H1 (cell line): ENCODE data around the gene CUEDC1. TPM values are rescaled to one million over a fixed set of nuclear protein-coding genes. Genes with fewer than 3 reads are reported as not detected.
A peak's percentile ranks its signal among the peaks of the same experiment; 100 is the strongest.

Experiments
- CTCF ChIA-PET: fragments of 300-600 bp; sonication (Branson Sonifier 250); formaldehyde crosslinking; loops from one replicate; lab custom pipeline; 2021; ENCODE audit not compliant: partially characterized antibody; lab: Charles Lee
- POLR2A ChIA-PET: fragments of 300-600 bp; sonication (Branson Sonifier 250); formaldehyde crosslinking; loops from one replicate; lab custom pipeline; 2021; ENCODE audit warnings: inconsistent platforms; ENCODE audit not compliant: partially characterized antibody; lab: Charles Lee
- DNase-seq, 2 experiments: peaks; one replicate each; pipeline versions ENCODE4 v3.0.0 to v3.0.0-alpha.2; 2010 to 2022; ENCODE audit warnings: low spot score in 2 of 2, low read depth in 1 of 2, mixed read lengths in 1 of 2
- FAIRE-seq: peaks from 2 replicates; lab custom pipeline; 2011; peaks lifted over from hg19 to GRCh38; lab: Jason Lieb, UNC
- H2AFZ ChIP-seq: 2 replicates; pipeline ENCODE4 v1.8.1; 2012; ENCODE audit warnings: low read length, inconsistent platforms
- H2AK5ac ChIP-seq: 2 replicates; pipeline ENCODE4 v1.6.1; 2013; ENCODE audit warnings: low read depth, low read length
- H2BK120ac ChIP-seq: replicated peaks from 2 replicates; pipeline ENCODE3; 2013; ENCODE audit warnings: low read depth, low read length, inconsistent platforms
- H2BK12ac ChIP-seq: 2 replicates; pipeline ENCODE4 v1.6.1; 2013; ENCODE audit warnings: low read depth, low read length
- H2BK15ac ChIP-seq: 2 replicates; pipeline ENCODE4 v1.6.1; 2013; ENCODE audit warnings: low read length
- H2BK20ac ChIP-seq: 2 replicates; pipeline ENCODE4 v1.6.1; 2013; ENCODE audit warnings: low read length
- H2BK5ac ChIP-seq: 2 replicates; pipeline ENCODE4 v1.6.1; 2013; ENCODE audit warnings: low read depth, low read length
- H3K14ac ChIP-seq: 2 replicates; pipeline ENCODE4 v1.6.1; 2013; ENCODE audit warnings: inconsistent platforms; ENCODE audit not compliant: insufficient read length
- H3K18ac ChIP-seq: 2 replicates; pipeline ENCODE4 v1.6.1; 2013; ENCODE audit warnings: low read length; ENCODE audit errors: extremely low read depth
- H3K23ac ChIP-seq: 2 replicates; pipeline ENCODE4 v1.6.1; 2013; ENCODE audit warnings: inconsistent platforms; ENCODE audit not compliant: insufficient read length
- H3K23me2 ChIP-seq: 2 replicates; pipeline ENCODE4 v1.6.1; 2013; ENCODE audit warnings: low read depth, low read length
- H3K27ac ChIP-seq: 2 replicates; pipeline ENCODE4 v1.6.1; 2011; ENCODE audit warnings: low read depth, low read length, inconsistent platforms
- H3K27me3 ChIP-seq, 4 experiments: replicated peaks in 1 of 4; 1 replicate in 1 of 4; 2 replicates in 3 of 4; pipeline versions ENCODE4 v1.6.1 to v1.8.1; 2011 to 2013; ENCODE audit warnings: low read length in 3 of 4, mild to moderate bottlenecking in 3 of 4, inconsistent platforms in 2 of 4, mixed read lengths in 2 of 4, moderate library complexity in 1 of 4; ENCODE audit not compliant: control insufficient read depth in 3 of 4, insufficient read depth in 3 of 4; ENCODE audit errors: extremely low read depth in 1 of 4
- H3K36me3 ChIP-seq, 4 experiments: 2 replicates each; pipeline versions ENCODE4 v1.6.1 to v1.8.1; 2011 to 2013; ENCODE audit warnings: mild to moderate bottlenecking in 4 of 4, low read length in 3 of 4, moderate library complexity in 2 of 4, control low read depth in 1 of 4, inconsistent platforms in 1 of 4; ENCODE audit not compliant: insufficient read depth in 4 of 4, control insufficient read depth in 2 of 4
- H3K4ac ChIP-seq: replicated peaks from 2 replicates; pipeline ENCODE3; 2013; ENCODE audit warnings: low read length, low read depth, mixed read lengths, inconsistent platforms; ENCODE audit not compliant: insufficient read length
- H3K4me1 ChIP-seq, 4 experiments: replicated peaks in 1 of 4; 1 replicate in 1 of 4; 2 replicates in 3 of 4; pipeline versions ENCODE4 v1.6.1 to v1.8.1; 2011 to 2013; ENCODE audit warnings: low read length in 3 of 4, inconsistent platforms in 2 of 4, mixed read lengths in 1 of 4; ENCODE audit not compliant: insufficient read depth in 4 of 4, control insufficient read depth in 3 of 4
- H3K4me2 ChIP-seq, 2 experiments: 2 replicates each; pipeline versions ENCODE4 v1.6.1 to v1.8.1; 2011 to 2013; ENCODE audit warnings: low read depth in 2 of 2, low read length in 2 of 2, control low read depth in 1 of 2, inconsistent platforms in 1 of 2, mild to moderate bottlenecking in 1 of 2; ENCODE audit not compliant: insufficient read depth in 1 of 2
- H3K4me3 ChIP-seq, 4 experiments: fragments of 200-600, 300-600 bp in 1 of 4; sonication (generic), shearing (Covaris generic), sonication (Bioruptor Twin) in 1 of 4; 2 replicates each; pipeline versions ENCODE4 v1.5.1 to v1.8.1; 2011 to 2016; ENCODE audit warnings: low read length in 4 of 4, low read depth in 3 of 4, control low read depth in 2 of 4, inconsistent platforms in 2 of 4, mild to moderate bottlenecking in 2 of 4, mixed read lengths in 1 of 4, moderate library complexity in 1 of 4; ENCODE audit not compliant: insufficient read depth in 2 of 4; ENCODE audit errors: extremely low read depth in 1 of 4
- H3K56ac ChIP-seq: replicated peaks from 2 replicates; pipeline ENCODE3; 2013; ENCODE audit warnings: low read depth, mild to moderate bottlenecking, mixed read lengths, low read length, inconsistent platforms; ENCODE audit not compliant: insufficient read length
- H3K79me1 ChIP-seq: 2 replicates; pipeline ENCODE4 v1.6.1; 2013; ENCODE audit warnings: low read depth, low read length, control low read depth
- H3K79me2 ChIP-seq, 2 experiments: 2 replicates each; pipeline versions ENCODE4 v1.6.1 to v1.8.1; 2012 to 2013; ENCODE audit warnings: low read length in 2 of 2, mild to moderate bottlenecking in 2 of 2, inconsistent platforms in 1 of 2; ENCODE audit not compliant: insufficient read depth in 2 of 2, control insufficient read depth in 1 of 2
- H3K9ac ChIP-seq, 4 experiments: replicated peaks in 1 of 4; 1 replicate in 1 of 4; 2 replicates in 3 of 4; pipeline versions ENCODE4 v1.6.1 to v1.8.1; 2011 to 2013; ENCODE audit warnings: low read depth in 3 of 4, low read length in 3 of 4, control low read depth in 2 of 4, mild to moderate bottlenecking in 2 of 4, moderate library complexity in 2 of 4, inconsistent platforms in 1 of 4; ENCODE audit errors: extremely low read depth in 1 of 4
- H3K9me3 ChIP-seq, 2 experiments: 2 replicates each; pipeline versions ENCODE4 v1.6.1 to v1.8.1; 2012 to 2013; ENCODE audit warnings: mild to moderate bottlenecking in 2 of 2, moderate library complexity in 2 of 2, control low read depth in 1 of 2, inconsistent platforms in 1 of 2, low read depth in 1 of 2, low read length in 1 of 2, mixed read lengths in 1 of 2; ENCODE audit not compliant: insufficient read depth in 2 of 2
- H4K20me1 ChIP-seq, 2 experiments: replicated peaks in 1 of 2; 2 replicates each; pipeline versions ENCODE3 to v1.8.1; 2011 to 2013; ENCODE audit warnings: inconsistent platforms in 2 of 2, low read length in 2 of 2, mild to moderate bottlenecking in 1 of 2; ENCODE audit not compliant: insufficient read depth in 2 of 2, control insufficient read depth in 1 of 2
- H4K5ac ChIP-seq: 2 replicates; pipeline ENCODE4 v1.6.1; 2013; ENCODE audit warnings: low read length, low read depth, mixed read lengths, inconsistent platforms; ENCODE audit not compliant: insufficient read length
- H4K8ac ChIP-seq: 2 replicates; pipeline ENCODE4 v1.8.0; 2013; ENCODE audit warnings: mild to moderate bottlenecking, moderate library complexity, low read length, inconsistent platforms; ENCODE audit not compliant: insufficient read depth; ENCODE audit errors: extremely low read depth
- H4K91ac ChIP-seq: replicated peaks from 2 replicates; pipeline ENCODE3; 2013; ENCODE audit warnings: low read length, mixed read lengths, inconsistent platforms; ENCODE audit not compliant: insufficient read length
- CREB1 ChIP-seq: IDR thresholded peaks from 2 replicates; pipeline ENCODE4 v1.6.1; 2012; ENCODE audit warnings: inconsistent platforms
- EZH2 ChIP-seq: fragments of 200-600 bp; sonication (generic); IDR thresholded peaks from 2 replicates; pipeline ENCODE4 v1.7.1; 2012; ENCODE audit warnings: low read depth, mild to moderate bottlenecking, moderate library complexity, low read length, inconsistent platforms; ENCODE audit not compliant: severe bottlenecking
- FOSL1 ChIP-seq: IDR thresholded peaks from 2 replicates; pipeline ENCODE4 v1.6.1; 2011; ENCODE audit warnings: mild to moderate bottlenecking, low read depth, low read length, moderate library complexity; ENCODE audit not compliant: insufficient read depth
- JUND ChIP-seq: IDR thresholded peaks from 2 replicates; pipeline ENCODE4 v1.6.1; 2011; ENCODE audit warnings: mild to moderate bottlenecking, improper control_type of control experiment, low read length
- KDM4A ChIP-seq: IDR thresholded peaks from one replicate; pipeline ENCODE4 v1.7.1; 2012; ENCODE audit warnings: low read depth, mild to moderate bottlenecking, moderate library complexity, low read length, inconsistent platforms; ENCODE audit not compliant: severe bottlenecking
- RAD21 ChIP-seq, 2 experiments: IDR thresholded peaks in 1 of 2; conservative IDR thresholded peaks in 1 of 2; 2 replicates each; pipeline ENCODE4 v1.6.1; 2011; ENCODE audit warnings: low read depth in 2 of 2, low read length in 2 of 2, improper control_type of control experiment in 1 of 2, inconsistent platforms in 1 of 2, mild to moderate bottlenecking in 1 of 2, moderate library complexity in 1 of 2
- SIRT6 ChIP-seq: IDR thresholded peaks from one replicate; pipeline ENCODE4 v1.7.1; 2012; ENCODE audit warnings: low read length, inconsistent platforms
- SIX5 ChIP-seq: IDR thresholded peaks from 2 replicates; pipeline ENCODE4 v1.6.1; 2011; ENCODE audit warnings: mild to moderate bottlenecking, low read depth, low read length
- SP4 ChIP-seq: IDR thresholded peaks from 2 replicates; pipeline ENCODE4 v1.6.1; 2012; ENCODE audit warnings: low read length, inconsistent platforms
- USF2 ChIP-seq: IDR thresholded peaks from 2 replicates; pipeline ENCODE4 v1.6.1; 2011; ENCODE audit warnings: low read length, improper control_type of control experiment
- WGBS, 2 experiments: shearing (Covaris generic) in 1 of 2; methylation state at CpG; one replicate each; pipeline versions ENCODE4 v1.1.6 to v1.1.7; 2013 to 2015; ENCODE audit warnings: low lambda C conversion rate in 2 of 2, mixed read lengths in 2 of 2, inconsistent platforms in 1 of 2, low coverage in 1 of 2, missing lambda C conversion rate in 1 of 2; ENCODE audit not compliant: insufficient replicate concordance in 2 of 2, insufficient coverage in 1 of 2, insufficient read length in 1 of 2; ENCODE audit errors: extremely low coverage in 1 of 2, missing lambda C conversion rate in 1 of 2; 5-methylcytosine and 5-hydroxymethylcytosine counted together
- polyA plus RNA-seq, 7 experiments: library from polyadenylated mRNA; depleted of rRNA in 3 of 7; stranded (reverse) in 5 of 7; unstranded in 2 of 7; fragments of >200 nt in 5 of 7; fragments of 200-250 nt in 2 of 7; gene quantifications; 1 replicate in 5 of 7; 2 replicates in 1 of 7; 4 replicates in 1 of 7; pipeline versions ENCODE4 v1.2.1 to v1.2.3, GENCODE V29; 2011 to 2013; ENCODE audit warnings: missing spikeins in 2 of 7, mixed read lengths in 2 of 7
- total RNA-seq: library from RNA; stranded (reverse); fragmentation: NEBNext Ultra II Directional; extraction: Animal tissue kit (Norgen Biotek cat#: 25700); gene quantifications from 2 replicates; pipeline ENCODE4 v1.2.1, GENCODE V29; 2021
- TF ChIP-seq, protein P1 (sequence below): IDR thresholded peaks from 2 replicates; pipeline ENCODE4 v1.6.1; 2011; ENCODE audit warnings: low read depth, mild to moderate bottlenecking, low read length; ENCODE audit not compliant: insufficient read depth
- TF ChIP-seq, protein P2 (sequence below): IDR thresholded peaks from 2 replicates; pipeline ENCODE4 v1.6.1; 2012; ENCODE audit warnings: inconsistent platforms

Gene CUEDC1
- total and polyA plus RNA-seq, 2 of the 8 experiments (the other 6 are each of a cell fraction or from before 2014, with no cell fraction given), result 4.0 to 10.7 TPM

DNA sequence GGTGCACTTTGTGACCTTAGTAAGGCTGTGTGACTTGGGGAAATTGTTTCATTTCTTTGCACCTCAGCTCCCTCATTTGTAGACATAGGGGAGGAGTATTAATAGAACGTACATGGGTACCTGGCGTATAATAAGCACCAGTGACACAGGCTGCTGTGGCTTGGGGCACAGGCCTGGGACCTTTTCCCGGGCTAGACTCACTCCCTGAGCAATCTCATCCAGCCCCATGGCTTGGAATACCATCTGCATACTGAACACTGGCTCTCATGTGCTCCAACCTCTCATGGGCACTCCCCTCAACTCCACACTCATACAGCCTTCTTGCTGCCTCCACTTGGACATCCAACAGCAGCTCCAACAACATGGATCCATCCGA, 64.4 kb downstream of the CUEDC1 start:
- CTCF ChIA-PET, result interaction anchor here (0.7 to 9.0 kb wide), 11 partner anchors 8 to 108 kb away, joined by 3 to 205 read pairs (median 14); no protein-coding TSS in a partner anchor
- Histone ChIP-seq H3K4ac (no peak overlapping the region), H2BK20ac (no peak overlapping the region), H3K36me3 (no peaks in the 10 kb centered on the region), H2AFZ (no peak overlapping the region), H3K9ac (no peak overlapping the region), H3K27me3 (no peaks in the 10 kb centered on the region), H4K20me1 (no peaks in the 10 kb centered on the region), H3K18ac (no peak overlapping the region), H3K4me2 (no peak overlapping the region), H2BK12ac (no peak overlapping the region; the same call in 1 of the 2 replicates), H2BK15ac (peak overlapping the region; percentile 63; the same call in 1 of the 2 replicates), H3K56ac (no peak overlapping the region), H3K23me2 (no peaks in the 10 kb centered on the region), H3K9me3 (no peaks in the 10 kb centered on the region), H3K23ac (no peak overlapping the region), H3K4me1 (peaks cover 8 to 11% (median 11%) of the 10 kb centered on the region in 4 experiments), H2BK5ac (no peak overlapping the region), H2AK5ac (no peak overlapping the region), H3K4me3 (no peak overlapping the region), H4K91ac (peak overlapping the region; percentile 32), H3K79me1 (no peaks in the 10 kb centered on the region), H2BK120ac (no peak overlapping the region), H4K5ac (no peak overlapping the region), H3K27ac (no peak overlapping the region), H3K79me2 (no peaks in the 10 kb centered on the region), H3K14ac (no peak overlapping the region), H4K8ac (no peak overlapping the region; the same call in 1 of the 2 replicates)
- DNase-seq (no peak), FAIRE-seq (no peak)
- POLR2A ChIA-PET, result interaction anchor here (1.1 to 1.8 kb wide), 3 partner anchors 14 to 110 kb away, joined by 3 to 7 read pairs (median 4); no protein-coding TSS in a partner anchor
- 93% methylated on average over 4 of the region's 4 CpGs; no CpG with 5 or more reads in 1 of the 2 experiments for WGBS, 2 experiments
- no peak for TF ChIP-seq USF2
- no peak for TF ChIP-seq SP4
- no peak for TF ChIP-seq SIX5
- TF ChIP-seq, protein P1, sequence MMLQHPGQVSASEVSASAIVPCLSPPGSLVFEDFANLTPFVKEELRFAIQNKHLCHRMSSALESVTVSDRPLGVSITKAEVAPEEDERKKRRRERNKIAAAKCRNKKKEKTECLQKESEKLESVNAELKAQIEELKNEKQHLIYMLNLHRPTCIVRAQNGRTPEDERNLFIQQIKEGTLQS, result no peak
- TF ChIP-seq SIRT6, result no peak
- no peak for TF ChIP-seq FOSL1
- TF ChIP-seq CREB1, result no peak
- no peak for TF ChIP-seq RAD21 (IDR thresholded peaks at IDR 0.05 in 1 of 2, conservative IDR thresholded peaks at IDR 0.05 in 1 of 2; ENCODE audit: low read depth in 2 of 2, low read length in 2 of 2)
- TF ChIP-seq, protein P2, sequence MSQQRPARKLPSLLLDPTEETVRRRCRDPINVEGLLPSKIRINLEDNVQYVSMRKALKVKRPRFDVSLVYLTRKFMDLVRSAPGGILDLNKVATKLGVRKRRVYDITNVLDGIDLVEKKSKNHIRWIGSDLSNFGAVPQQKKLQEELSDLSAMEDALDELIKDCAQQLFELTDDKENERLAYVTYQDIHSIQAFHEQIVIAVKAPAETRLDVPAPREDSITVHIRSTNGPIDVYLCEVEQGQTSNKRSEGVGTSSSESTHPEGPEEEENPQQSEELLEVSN, result no peak
- TF ChIP-seq EZH2, result no peak
- TF ChIP-seq JUND, result no peak
- no peak for TF ChIP-seq KDM4A
